Spleen (tissue), 7 donors: Measurements from ENCODE around the gene PPP2R2D.

Experiments used
- CTCF ChIP-seq, 11 experiments: fragments of 200-600 bp in 7 of 11; fragments of 450-650 bp in 4 of 11; sonication (generic) in 4 of 11; IDR thresholded peaks in 8 of 11; conservative IDR thresholded peaks in 3 of 11; 1 replicate in 7 of 11; 2 replicates in 4 of 11; pipeline versions ENCODE4 v1.4.0 to v1.8.0; 2016 to 2021; ENCODE audit warnings: antibody characterized with exemption in 11 of 11, inconsistent platforms in 4 of 11, mild to moderate bottlenecking in 1 of 11
- POLR2A ChIP-seq, 3 donors: fragments of 450-650 bp; IDR thresholded peaks; one replicate each; pipeline ENCODE4 v1.5.1; 2017; ENCODE audit warnings: antibody characterized with exemption in 3 of 3, mild to moderate bottlenecking in 1 of 3
- POLR2AphosphoS5 ChIP-seq, 3 donors: sonication (generic); formaldehyde crosslinking; IDR thresholded peaks; one replicate each; pipeline ENCODE4 v1.5.1; 2017; ENCODE audit warnings: antibody characterized with exemption in 3 of 3
- donor health status: DM: no; HTN: no; CAD: no; lungs with moderate emphysema.
- donor health status: DM: no; HTN: no; CAD: no.
- donor health status: DM: no; HTN: no; CAD: no.

- TF ChIP-seq CTCF (IDR thresholded peaks at IDR 0.05 in 8 of 11, conservative IDR thresholded peaks at IDR 0.05 in 3 of 11) (no peak), POLR2A (IDR thresholded peaks at IDR 0.05) (no peak), POLR2AphosphoS5 (IDR thresholded peaks at IDR 0.05) (no peak)
These were observed 42.0 kb upstream of the PPP2R2D start for GRCh38 chr10:131858583-131859340.
